ENCODE data around the gene MYO5A. TPM values are rescaled to one million over a fixed set of nuclear protein-coding genes. Genes with fewer than 3 reads are reported as not detected.
"Not testable (repeated sequence)": the region's sequence is repeated elsewhere in the genome, so short reads cannot be mapped to it uniquely, and the experiment has no call there.

The MYO5A gene
- total RNA-seq, 1 donor from 2014 or later = 9.4 TPM

- H3K9ac ChIP-seq (ENCODE audit: low read depth in 1 of 3, low read length in 3 of 3) = no peak overlapping the region
- H3K4me3 ChIP-seq (ENCODE audit: low read length in 3 of 3) = no peak overlapping the region
- H3K4me1 ChIP-seq (ENCODE audit: control insufficient read depth in 3 of 3, insufficient read depth in 3 of 3, low read length in 3 of 3) = peaks cover 14 to 28% (median 21%) of the 10 kb centered on the region in 3 donors
- no peaks in the 10 kb centered on the region for H3K27me3 ChIP-seq (ENCODE audit: control insufficient read depth in 3 of 3, insufficient read depth in 3 of 3, low read length in 3 of 3)
- H3K27ac ChIP-seq (ENCODE audit: low read depth, low read length) = peak overlapping the region; percentile 56
- no peaks in the 10 kb centered on the region for H3K9me3 ChIP-seq (ENCODE audit: control insufficient read depth in 3 of 3, low read length in 3 of 3)
- H3K36me3 ChIP-seq (ENCODE audit: control insufficient read depth in 3 of 3, insufficient read depth in 3 of 3, low read length in 3 of 3) = no peaks in the 10 kb centered on the region
These were observed 47.7 kb downstream of the MYO5A start for GRCh38 chr15:52480990-52481389.

- H3K9me3 ChIP-seq (ENCODE audit: control insufficient read depth in 3 of 3, low read length in 3 of 3) = no peaks in the 10 kb centered on the region
- no peak overlapping the region for H3K9ac ChIP-seq (ENCODE audit: low read depth in 1 of 3, low read length in 3 of 3)
- H3K27me3 ChIP-seq (ENCODE audit: control insufficient read depth in 3 of 3, insufficient read depth in 3 of 3, low read length in 3 of 3) = no peaks in the 10 kb centered on the region
- H3K36me3 ChIP-seq (ENCODE audit: control insufficient read depth in 3 of 3, insufficient read depth in 3 of 3, low read length in 3 of 3) = no peaks in the 10 kb centered on the region
- H3K27ac ChIP-seq (ENCODE audit: low read depth, low read length) = no peak overlapping the region
- peaks cover 3 to 19% (median 9%) of the 10 kb centered on the region in 3 donors for H3K4me1 ChIP-seq (ENCODE audit: control insufficient read depth in 3 of 3, insufficient read depth in 3 of 3, low read length in 3 of 3)
- no peak overlapping the region for H3K4me3 ChIP-seq (ENCODE audit: low read length in 3 of 3)
These were observed 62.0 kb downstream of the MYO5A start for GRCh38 chr15:52466716-52467115.

- Histone ChIP-seq H3K27ac (ENCODE audit: low read depth, low read length) (no peak overlapping the region), H3K4me1 (ENCODE audit: control insufficient read depth in 3 of 3, insufficient read depth in 3 of 3, low read length in 3 of 3) (peaks cover 3 to 19% (median 9%) of the 10 kb centered on the region in 3 donors), H3K9ac (ENCODE audit: low read depth in 1 of 3, low read length in 3 of 3) (peak overlapping the region in 1 of 3 donors; percentile 21), H3K4me3 (ENCODE audit: low read length in 3 of 3) (no peak overlapping the region), H3K9me3 (ENCODE audit: control insufficient read depth in 3 of 3, low read length in 3 of 3) (no peaks in the 10 kb centered on the region), H3K36me3 (ENCODE audit: control insufficient read depth in 3 of 3, insufficient read depth in 3 of 3, low read length in 3 of 3) (no peaks in the 10 kb centered on the region), H3K27me3 (ENCODE audit: control insufficient read depth in 3 of 3, insufficient read depth in 3 of 3, low read length in 3 of 3) (no peaks in the 10 kb centered on the region)
These were observed 62.5 kb downstream of the MYO5A start for GRCh38 chr15:52466134-52466701.

- Histone ChIP-seq H3K27me3 (ENCODE audit: control insufficient read depth in 3 of 3, insufficient read depth in 3 of 3, low read length in 3 of 3) (no peaks in the 10 kb centered on the region), H3K4me1 (ENCODE audit: control insufficient read depth in 3 of 3, insufficient read depth in 3 of 3, low read length in 3 of 3) (peaks cover 3 to 19% (median 9%) of the 10 kb centered on the region in 3 donors), H3K27ac (ENCODE audit: low read depth, low read length) (no peak overlapping the region), H3K4me3 (ENCODE audit: low read length in 3 of 3) (no peak overlapping the region), H3K36me3 (ENCODE audit: control insufficient read depth in 3 of 3, insufficient read depth in 3 of 3, low read length in 3 of 3) (no peaks in the 10 kb centered on the region), H3K9me3 (ENCODE audit: control insufficient read depth in 3 of 3, low read length in 3 of 3) (no peaks in the 10 kb centered on the region), H3K9ac (ENCODE audit: low read depth in 1 of 3, low read length in 3 of 3) (no peak overlapping the region)
These were observed 64.2 kb downstream of the MYO5A start for GRCh38 chr15:52464478-52464877.

GRCh38 chr15:52464040-52464439 is 64.6 kb downstream of the MYO5A start:
- Histone ChIP-seq H3K36me3 (ENCODE audit: control insufficient read depth in 3 of 3, insufficient read depth in 3 of 3, low read length in 3 of 3) (no peaks in the 10 kb centered on the region), H3K27ac (ENCODE audit: low read depth, low read length) (no peak overlapping the region)

GRCh38 chr15:52463638-52464037 is 65.0 kb downstream of the MYO5A start:
- Histone ChIP-seq H3K36me3 (ENCODE audit: control insufficient read depth in 3 of 3, insufficient read depth in 3 of 3, low read length in 3 of 3) (no peaks in the 10 kb centered on the region), H3K27ac (ENCODE audit: low read depth, low read length) (no peak overlapping the region), H3K27me3 (ENCODE audit: control insufficient read depth in 3 of 3, insufficient read depth in 3 of 3, low read length in 3 of 3) (no peaks in the 10 kb centered on the region), H3K9me3 (ENCODE audit: control insufficient read depth in 3 of 3, low read length in 3 of 3) (no peaks in the 10 kb centered on the region), H3K4me1 (ENCODE audit: control insufficient read depth in 3 of 3, insufficient read depth in 3 of 3, low read length in 3 of 3) (peaks cover 3 to 19% (median 9%) of the 10 kb centered on the region in 3 donors), H3K4me3 (ENCODE audit: low read length in 3 of 3) (no peak overlapping the region), H3K9ac (ENCODE audit: low read depth in 1 of 3, low read length in 3 of 3) (peak overlapping the region in 1 of 3 donors; percentile 13)

More at GRCh38 chr15:52464040-52464439, 64.6 kb downstream of the MYO5A start:
- Histone ChIP-seq H3K9ac (ENCODE audit: low read depth in 1 of 3, low read length in 3 of 3) (no peak overlapping the region), H3K27me3 (ENCODE audit: control insufficient read depth in 3 of 3, insufficient read depth in 3 of 3, low read length in 3 of 3) (no peaks in the 10 kb centered on the region), H3K9me3 (ENCODE audit: control insufficient read depth in 3 of 3, low read length in 3 of 3) (no peaks in the 10 kb centered on the region), H3K4me1 (ENCODE audit: control insufficient read depth in 3 of 3, insufficient read depth in 3 of 3, low read length in 3 of 3) (peaks cover 3 to 19% (median 9%) of the 10 kb centered on the region in 3 donors), H3K4me3 (ENCODE audit: low read length in 3 of 3) (no peak overlapping the region)

GRCh38 chr15:52462806-52463360 is 65.8 kb downstream of the MYO5A start:
- Histone ChIP-seq H3K9me3 (ENCODE audit: control insufficient read depth in 3 of 3, low read length in 3 of 3) (no peaks in the 10 kb centered on the region), H3K4me3 (ENCODE audit: low read length in 3 of 3) (no peak overlapping the region), H3K4me1 (ENCODE audit: control insufficient read depth in 3 of 3, insufficient read depth in 3 of 3, low read length in 3 of 3) (peaks cover 3 to 19% (median 9%) of the 10 kb centered on the region in 3 donors), H3K27ac (ENCODE audit: low read depth, low read length) (no peak overlapping the region), H3K9ac (ENCODE audit: low read depth in 1 of 3, low read length in 3 of 3) (no peak overlapping the region), H3K36me3 (ENCODE audit: control insufficient read depth in 3 of 3, insufficient read depth in 3 of 3, low read length in 3 of 3) (no peaks in the 10 kb centered on the region), H3K27me3 (ENCODE audit: control insufficient read depth in 3 of 3, insufficient read depth in 3 of 3, low read length in 3 of 3) (no peaks in the 10 kb centered on the region)

- not testable (repeated sequence) for H3K36me3 ChIP-seq (ENCODE audit: control insufficient read depth in 3 of 3, insufficient read depth in 3 of 3, low read length in 3 of 3); H3K27me3 ChIP-seq (ENCODE audit: control insufficient read depth in 3 of 3, insufficient read depth in 3 of 3, low read length in 3 of 3); H3K27ac ChIP-seq (ENCODE audit: low read depth, low read length); H3K4me3 ChIP-seq (ENCODE audit: low read length in 3 of 3); H3K9me3 ChIP-seq (ENCODE audit: control insufficient read depth in 3 of 3, low read length in 3 of 3); H3K9ac ChIP-seq (ENCODE audit: low read depth in 1 of 3, low read length in 3 of 3); H3K4me1 ChIP-seq (ENCODE audit: control insufficient read depth in 3 of 3, insufficient read depth in 3 of 3, low read length in 3 of 3)
These were observed 69.0 kb downstream of the MYO5A start for GRCh38 chr15:52459701-52460100.

- H3K9ac ChIP-seq (ENCODE audit: low read depth in 1 of 3, low read length in 3 of 3); H3K9me3 ChIP-seq (ENCODE audit: control insufficient read depth in 3 of 3, low read length in 3 of 3); H3K4me3 ChIP-seq (ENCODE audit: low read length in 3 of 3); H3K27me3 ChIP-seq (ENCODE audit: control insufficient read depth in 3 of 3, insufficient read depth in 3 of 3, low read length in 3 of 3); H3K27ac ChIP-seq (ENCODE audit: low read depth, low read length); H3K4me1 ChIP-seq (ENCODE audit: control insufficient read depth in 3 of 3, insufficient read depth in 3 of 3, low read length in 3 of 3); H3K36me3 ChIP-seq (ENCODE audit: control insufficient read depth in 3 of 3, insufficient read depth in 3 of 3, low read length in 3 of 3): not testable (repeated sequence)
These were observed 69.4 kb downstream of the MYO5A start for GRCh38 chr15:52459265-52459664.

GRCh38 chr15:52448011-52448890 is 80.4 kb downstream of the MYO5A start:
- H3K4me1 ChIP-seq (ENCODE audit: control insufficient read depth in 3 of 3, insufficient read depth in 3 of 3, low read length in 3 of 3) = peaks cover 17 to 42% (median 25%) of the 10 kb centered on the region in 3 donors
- H3K9me3 ChIP-seq (ENCODE audit: control insufficient read depth in 3 of 3, low read length in 3 of 3) = no peaks in the 10 kb centered on the region
- no peak overlapping the region for H3K9ac ChIP-seq (ENCODE audit: low read depth in 1 of 3, low read length in 3 of 3)
- H3K4me3 ChIP-seq (ENCODE audit: low read length in 3 of 3) = no peak overlapping the region
- H3K36me3 ChIP-seq (ENCODE audit: control insufficient read depth in 3 of 3, insufficient read depth in 3 of 3, low read length in 3 of 3) = no peaks in the 10 kb centered on the region
- H3K27me3 ChIP-seq (ENCODE audit: control insufficient read depth in 3 of 3, insufficient read depth in 3 of 3, low read length in 3 of 3) = no peaks in the 10 kb centered on the region
- H3K27ac ChIP-seq (ENCODE audit: low read depth, low read length) = no peak overlapping the region

Measured in skeletal muscle tissue (tissue), 4 donors.